ENCODE results near the gene SLC52A1.

DNA sequence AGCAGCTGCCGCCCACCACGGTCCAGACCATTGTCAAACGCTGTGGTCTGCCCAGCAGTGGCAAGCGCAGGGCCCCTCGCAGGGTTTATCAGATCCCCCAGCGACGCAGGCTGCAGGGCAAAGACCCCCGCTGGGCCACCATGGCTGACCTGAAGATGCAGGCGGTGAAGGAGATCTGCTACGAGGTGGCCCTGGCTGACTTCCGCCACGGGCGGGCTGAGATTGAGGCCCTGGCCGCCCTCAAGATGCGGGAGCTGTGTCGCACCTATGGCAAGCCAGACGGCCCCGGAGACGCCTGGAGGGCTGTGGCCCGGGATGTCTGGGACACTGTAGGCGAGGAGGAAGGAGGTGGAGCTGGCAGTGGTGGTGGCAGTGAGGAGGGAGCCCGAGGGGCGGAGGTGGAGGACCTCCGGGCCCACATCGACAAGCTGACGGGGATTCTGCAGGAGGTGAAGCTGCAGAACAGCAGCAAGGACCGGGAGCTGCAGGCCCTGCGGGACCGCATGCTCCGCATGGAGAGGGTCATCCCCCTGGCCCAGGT, 13.0 kb downstream of the SLC52A1 start:
- TF ChIP-seq EP300 (IDR thresholded peaks at IDR 0.05) = no peak
- TF ChIP-seq, protein P1, sequence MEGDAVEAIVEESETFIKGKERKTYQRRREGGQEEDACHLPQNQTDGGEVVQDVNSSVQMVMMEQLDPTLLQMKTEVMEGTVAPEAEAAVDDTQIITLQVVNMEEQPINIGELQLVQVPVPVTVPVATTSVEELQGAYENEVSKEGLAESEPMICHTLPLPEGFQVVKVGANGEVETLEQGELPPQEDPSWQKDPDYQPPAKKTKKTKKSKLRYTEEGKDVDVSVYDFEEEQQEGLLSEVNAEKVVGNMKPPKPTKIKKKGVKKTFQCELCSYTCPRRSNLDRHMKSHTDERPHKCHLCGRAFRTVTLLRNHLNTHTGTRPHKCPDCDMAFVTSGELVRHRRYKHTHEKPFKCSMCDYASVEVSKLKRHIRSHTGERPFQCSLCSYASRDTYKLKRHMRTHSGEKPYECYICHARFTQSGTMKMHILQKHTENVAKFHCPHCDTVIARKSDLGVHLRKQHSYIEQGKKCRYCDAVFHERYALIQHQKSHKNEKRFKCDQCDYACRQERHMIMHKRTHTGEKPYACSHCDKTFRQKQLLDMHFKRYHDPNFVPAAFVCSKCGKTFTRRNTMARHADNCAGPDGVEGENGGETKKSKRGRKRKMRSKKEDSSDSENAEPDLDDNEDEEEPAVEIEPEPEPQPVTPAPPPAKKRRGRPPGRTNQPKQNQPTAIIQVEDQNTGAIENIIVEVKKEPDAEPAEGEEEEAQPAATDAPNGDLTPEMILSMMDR (IDR thresholded peaks at IDR 0.05) = no peak

Data from tibial nerve (tissue), 4 donors.